HL-60/S4 treated with phorbol 12-myristate 13-acetate at 8.2 ng/mL for 4 days and 3 days (cell line): Measurements from ENCODE around the gene SAC3D1.
"Not testable (repeated sequence)": the region's sequence is repeated elsewhere in the genome, so short reads cannot be mapped to it uniquely, and the experiment has no call there.

Source experiments
- in situ Hi-C: fragments of 300-500 bp; cut with MboI; formaldehyde crosslinking; loops from 2 replicates; pipeline ENCODE4 v1.15.0; 2022; ENCODE audit warnings: low sequenced_read_pairs

SAC3D1 gene

GRCh38 chr11:65040847-65041622, at the start of gene SAC3D1:
SAC3D1 (plus strand) TSS chr11:65041210; CDS start chr11:65041293, 83 bp downstream.
- in situ Hi-C loops, result no loop called here

- in situ Hi-C loops, result no loop called here
These were observed 46.7 kb upstream of the SAC3D1 start for GRCh38 chr11:64994318-64994717.

GRCh38 chr11:64996327-64996709, 44.7 kb upstream of the SAC3D1 start:
- in situ Hi-C loops, result no loop called here

- in situ Hi-C loops, result no loop called here
These were observed 44.2 kb upstream of the SAC3D1 start, which contains the start of gene BATF2 for GRCh38 chr11:64996710-64997380. BATF2 (minus strand) TSS chr11:64996971; CDS start chr11:64996914, 57 bp downstream.

GRCh38 chr11:64998141-64998540, 42.9 kb upstream of the SAC3D1 start:
- in situ Hi-C loops, result no loop called here

- in situ Hi-C loops, result no loop called here
These were observed 42.1 kb upstream of the SAC3D1 start for GRCh38 chr11:64998690-64999431.

- in situ Hi-C loops, result no loop called here
These were observed 41.5 kb upstream of the SAC3D1 start for GRCh38 chr11:64999478-64999877.

GRCh38 chr11:65002706-65003105, 38.3 kb upstream of the SAC3D1 start:
- in situ Hi-C loops, result no loop called here

GRCh38 chr11:65003282-65003681, 37.7 kb upstream of the SAC3D1 start:
- in situ Hi-C loops, result no loop called here

- in situ Hi-C loops, result not testable (repeated sequence)
These were observed 37.0 kb upstream of the SAC3D1 start for GRCh38 chr11:65003968-65004367.

GRCh38 chr11:65008016-65008415, 33.0 kb upstream of the SAC3D1 start:
- in situ Hi-C loops, result no loop called here

GRCh38 chr11:65008873-65009272, 32.1 kb upstream of the SAC3D1 start:
- in situ Hi-C loops, result no loop called here

- in situ Hi-C loops, result no loop called here
These were observed 27.7 kb upstream of the SAC3D1 start for GRCh38 chr11:65013130-65013887.

- in situ Hi-C loops, result no loop called here
These were observed 26.9 kb upstream of the SAC3D1 start, which contains the start of gene ARL2 for GRCh38 chr11:65013888-65014725. ARL2 (plus strand) TSS chr11:65014160; CDS start chr11:65014208, 48 bp downstream.

- in situ Hi-C loops, result no loop called here
These were observed 26.2 kb upstream of the SAC3D1 start for GRCh38 chr11:65014726-65015227.

- in situ Hi-C loops, result no loop called here
These were observed 24.3 kb upstream of the SAC3D1 start for GRCh38 chr11:65016705-65017104.

- in situ Hi-C loops, result no loop called here
These were observed 23.1 kb upstream of the SAC3D1 start for GRCh38 chr11:65017937-65018336.

- in situ Hi-C loops, result no loop called here
These were observed 21.2 kb upstream of the SAC3D1 start for GRCh38 chr11:65019824-65020223.

- in situ Hi-C loops, result no loop called here
These were observed 20.0 kb upstream of the SAC3D1 start for GRCh38 chr11:65021003-65021402.

GRCh38 chr11:65021509-65021908, 19.5 kb upstream of the SAC3D1 start:
- in situ Hi-C loops, result no loop called here
